GM10266 (cell line): Measurements from ENCODE around the gene ZNF672.
"Not testable (repeated sequence)": the region's sequence is repeated elsewhere in the genome, so short reads cannot be mapped to it uniquely, and the experiment has no call there.

Experiments used
- DNase-seq: peaks from one replicate; pipeline ENCODE4 v3.0.0; 2012; ENCODE audit errors: extremely low spot score
- CTCF ChIP-seq: IDR thresholded peaks from 2 replicates; pipeline ENCODE4 v1.5.1; 2012; ENCODE audit warnings: mild to moderate bottlenecking, low read depth; ENCODE audit not compliant: control insufficient read depth, insufficient read depth; ENCODE audit errors: missing control alignments

ZNF672 gene

DNA sequence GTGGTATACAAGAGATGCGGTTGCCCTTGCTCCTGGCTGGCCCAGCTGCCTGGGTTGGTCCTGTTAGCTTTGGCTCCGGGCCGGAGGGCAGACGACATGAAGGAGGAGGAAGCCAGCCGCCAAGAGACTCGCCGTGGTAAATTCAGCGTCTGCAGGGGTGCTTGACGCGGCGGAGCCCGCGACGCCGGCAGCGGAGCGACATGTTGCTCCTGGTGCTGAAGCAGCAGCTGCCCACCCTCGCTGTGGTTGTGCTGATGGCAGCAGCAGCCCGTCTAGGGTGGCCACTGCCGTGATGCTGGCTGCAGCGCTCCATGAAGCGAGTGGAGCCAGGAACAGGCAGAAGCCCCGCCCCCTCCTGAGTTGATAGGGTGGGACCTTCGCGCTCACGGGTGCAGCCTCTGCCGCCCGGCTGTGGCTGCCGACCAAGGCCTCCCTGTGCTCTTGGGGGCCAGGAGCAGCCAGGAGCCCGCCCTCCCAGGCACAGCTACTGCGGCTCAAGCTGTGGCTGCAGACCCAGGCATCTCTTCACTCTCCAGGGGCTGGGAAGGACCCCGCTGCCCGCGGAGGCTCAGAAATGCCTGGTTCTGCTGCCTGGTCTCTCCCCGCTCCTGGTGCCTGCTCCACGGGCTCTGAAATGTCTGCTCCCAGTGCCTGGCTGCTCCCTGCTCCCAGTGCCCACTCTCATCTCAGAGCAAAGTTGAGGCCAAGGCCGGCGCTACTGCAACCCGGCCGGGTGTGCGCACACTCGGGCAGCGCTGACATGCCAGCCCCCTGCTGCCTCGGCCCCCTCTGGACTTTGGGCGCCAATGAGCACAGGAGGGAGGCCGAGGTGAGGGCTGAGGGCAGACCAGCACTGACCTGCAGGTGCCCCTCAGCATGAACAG is 25.2 kb downstream of the ZNF672 start:
- peak; percentile 73 for DNase-seq
- TF ChIP-seq CTCF, result no peak

- no peak for DNase-seq
- no peak for TF ChIP-seq CTCF
Observed at GRCh38 chr1:248871837-248872401, 33.9 kb downstream of the ZNF672 start.

DNA sequence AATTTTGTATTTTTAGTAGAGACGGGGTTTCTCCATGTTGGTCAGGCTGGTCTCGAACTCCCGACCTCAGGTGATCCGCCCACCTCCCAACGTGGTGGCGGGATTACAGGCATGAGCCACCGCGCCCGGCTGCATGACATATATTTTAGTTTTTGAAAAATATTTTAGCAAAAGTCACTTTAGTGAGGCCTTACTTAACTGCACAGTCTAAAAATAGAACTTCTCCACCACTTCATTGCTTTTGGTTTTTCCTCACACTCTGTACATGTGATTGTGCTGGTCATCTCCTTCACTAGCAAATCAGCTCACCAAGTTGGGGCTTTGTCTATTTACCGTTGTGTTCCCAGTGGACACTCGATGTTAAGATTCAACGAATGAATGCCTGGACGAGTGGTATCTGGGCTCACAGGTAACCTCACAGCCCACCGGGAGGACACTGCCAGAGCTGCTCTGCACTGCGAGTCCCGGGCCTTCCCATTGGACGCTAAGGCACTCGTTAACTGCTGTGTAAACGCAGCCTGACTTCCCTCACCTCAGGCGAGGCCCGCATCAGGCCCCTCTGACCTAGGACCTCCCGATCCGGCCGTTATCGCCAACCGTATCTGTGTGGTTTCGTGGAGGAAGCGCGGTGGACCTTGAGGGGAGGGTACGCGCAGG is 34.9 kb downstream of the ZNF672 start:
- DNase-seq, result no peak
- TF ChIP-seq CTCF, result no peak

DNA sequence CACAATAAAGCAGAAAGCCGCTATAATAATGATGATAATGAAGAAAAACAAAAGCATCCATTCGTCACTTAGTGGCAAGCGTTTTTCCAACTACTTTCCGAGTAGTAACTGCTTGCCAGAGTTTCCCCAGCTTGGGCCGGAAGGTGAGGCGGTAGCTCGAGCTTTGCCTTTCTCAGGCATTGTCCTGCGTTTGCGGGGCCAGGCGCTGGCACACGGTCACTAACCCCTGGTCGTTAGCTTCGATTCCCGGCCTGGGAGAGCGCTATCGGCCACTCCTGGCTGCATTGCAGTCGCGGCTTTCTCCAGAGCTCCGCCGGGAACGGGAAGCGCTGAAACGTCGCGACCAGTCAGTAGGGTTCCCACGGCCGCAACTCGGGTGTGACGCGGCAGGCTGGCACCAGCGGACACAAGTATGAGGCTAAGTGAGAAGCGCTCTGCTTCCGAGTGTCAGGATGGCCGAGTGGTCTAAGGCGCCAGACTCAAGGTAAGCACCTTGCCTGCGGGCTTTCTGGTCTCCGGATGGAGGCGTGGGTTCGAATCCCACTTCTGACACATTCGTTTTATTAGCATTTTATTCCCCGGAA is 35.5 kb downstream of the ZNF672 start:
- DNase-seq, result peak; percentile 74
- TF ChIP-seq CTCF, result no peak

DNA sequence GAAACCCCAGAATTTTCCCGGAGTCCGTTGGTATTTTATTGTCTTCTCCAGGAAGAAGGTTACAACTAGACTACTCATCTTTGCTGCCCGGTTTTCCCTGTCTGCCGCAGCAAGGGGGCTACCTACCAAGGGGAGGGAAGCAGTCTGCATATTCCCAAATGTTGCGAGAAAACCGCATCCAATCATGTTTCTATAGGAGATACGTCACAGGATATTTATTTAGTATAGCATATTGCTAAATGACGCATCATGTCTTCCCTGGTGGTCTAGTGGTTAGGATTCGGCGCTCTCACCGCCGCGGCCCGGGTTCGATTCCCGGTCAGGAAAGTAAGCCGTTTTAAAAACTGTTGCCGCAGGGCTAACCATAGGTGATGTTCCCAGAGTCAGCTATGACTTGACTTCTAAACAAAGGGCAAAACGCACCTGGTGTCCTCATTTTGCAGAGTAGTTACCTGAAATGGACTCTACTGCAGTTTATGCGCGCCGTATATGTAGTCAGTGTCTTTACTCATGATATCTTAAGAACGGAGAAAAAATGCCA is 36.0 kb downstream of the ZNF672 start:
- TF ChIP-seq CTCF, result no peak

DNA sequence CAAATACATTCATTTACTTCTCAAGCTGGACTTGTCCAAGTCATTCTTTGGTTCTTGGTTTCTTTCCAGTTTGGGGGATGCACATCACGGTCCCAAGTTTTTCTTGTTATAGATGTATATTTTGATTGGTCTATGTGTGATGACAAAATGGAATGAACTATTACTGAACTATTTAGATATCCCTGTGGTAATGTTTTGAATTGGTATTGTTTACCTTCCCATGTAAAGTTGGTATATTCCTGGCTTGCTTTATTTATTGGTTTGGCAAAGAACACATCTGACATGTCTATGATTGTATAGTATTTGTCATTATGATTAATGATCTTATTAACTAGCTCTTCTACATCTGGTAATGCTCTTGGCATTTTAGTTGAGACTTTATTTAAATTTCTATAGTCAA is 43.2 kb downstream of the ZNF672 start:
- no peak for TF ChIP-seq CTCF
- no peak for DNase-seq

More for the DNA sequence above, 36.0 kb downstream of the ZNF672 start:
- no peak for DNase-seq

GRCh38 chr1:248882427-248882826 is 44.4 kb downstream of the ZNF672 start:
- DNase-seq, result not testable (repeated sequence)
